ENCODE data around the gene COLGALT1.

COLGALT1 gene

GRCh38 chr19:17616961-17617806, 61.7 kb downstream of the COLGALT1 start:
- H3K4me2 ChIP-seq (ENCODE audit: low read depth, low read length, poor library complexity, severe bottlenecking): no peak overlapping the region

GRCh38 chr19:17617807-17618192, 62.4 kb downstream of the COLGALT1 start:
- no peaks in the 10 kb centered on the region for H3K9me2 ChIP-seq (replicated peaks; ENCODE audit: insufficient read depth, low read length)
- H3K79me2 ChIP-seq (ENCODE audit: insufficient read depth, low read length): no peaks in the 10 kb centered on the region
- no peak overlapping the region for H3K9ac ChIP-seq (ENCODE audit: low read length)
- no peaks in the 10 kb centered on the region for H3K36me3 ChIP-seq (ENCODE audit: low read length)
- no peaks in the 10 kb centered on the region for H3F3A ChIP-seq (ENCODE audit: insufficient read depth)
- H4K20me1 ChIP-seq (ENCODE audit: low read depth, low read length): no peaks in the 10 kb centered on the region
- H3K27me3 ChIP-seq (ENCODE audit: low read length): no peaks in the 10 kb centered on the region
- no peak overlapping the region for H3K27ac ChIP-seq (ENCODE audit: low read depth, low read length)
- TF ChIP-seq, protein P1, sequence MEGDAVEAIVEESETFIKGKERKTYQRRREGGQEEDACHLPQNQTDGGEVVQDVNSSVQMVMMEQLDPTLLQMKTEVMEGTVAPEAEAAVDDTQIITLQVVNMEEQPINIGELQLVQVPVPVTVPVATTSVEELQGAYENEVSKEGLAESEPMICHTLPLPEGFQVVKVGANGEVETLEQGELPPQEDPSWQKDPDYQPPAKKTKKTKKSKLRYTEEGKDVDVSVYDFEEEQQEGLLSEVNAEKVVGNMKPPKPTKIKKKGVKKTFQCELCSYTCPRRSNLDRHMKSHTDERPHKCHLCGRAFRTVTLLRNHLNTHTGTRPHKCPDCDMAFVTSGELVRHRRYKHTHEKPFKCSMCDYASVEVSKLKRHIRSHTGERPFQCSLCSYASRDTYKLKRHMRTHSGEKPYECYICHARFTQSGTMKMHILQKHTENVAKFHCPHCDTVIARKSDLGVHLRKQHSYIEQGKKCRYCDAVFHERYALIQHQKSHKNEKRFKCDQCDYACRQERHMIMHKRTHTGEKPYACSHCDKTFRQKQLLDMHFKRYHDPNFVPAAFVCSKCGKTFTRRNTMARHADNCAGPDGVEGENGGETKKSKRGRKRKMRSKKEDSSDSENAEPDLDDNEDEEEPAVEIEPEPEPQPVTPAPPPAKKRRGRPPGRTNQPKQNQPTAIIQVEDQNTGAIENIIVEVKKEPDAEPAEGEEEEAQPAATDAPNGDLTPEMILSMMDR (IDR thresholded peaks at IDR 0.05; ENCODE audit: insufficient read depth, low read length, poor library complexity, severe bottlenecking): no peak
- TF ChIP-seq EZH2phosphoT487 (conservative IDR thresholded peaks at IDR 0.05; ENCODE audit: low read length): no peak
- no peak overlapping the region for H2AFZ ChIP-seq (ENCODE audit: low read depth, low read length, severe bottlenecking)
- no peaks in the 10 kb centered on the region for H3K9me3 ChIP-seq (ENCODE audit: insufficient read depth, low read length)
- H3K4me2 ChIP-seq (ENCODE audit: low read depth, low read length, poor library complexity, severe bottlenecking): no peak overlapping the region
- H3K4me3 ChIP-seq (ENCODE audit: insufficient read depth, low read length, poor library complexity, severe bottlenecking): no peak overlapping the region

More at GRCh38 chr19:17616961-17617806, 61.7 kb downstream of the COLGALT1 start:
- H3K9ac ChIP-seq (ENCODE audit: low read length): no peak overlapping the region
- no peaks in the 10 kb centered on the region for H3K79me2 ChIP-seq (ENCODE audit: insufficient read depth, low read length)
- H3K4me3 ChIP-seq (ENCODE audit: insufficient read depth, low read length, poor library complexity, severe bottlenecking): no peak overlapping the region
- H3K9me3 ChIP-seq (ENCODE audit: insufficient read depth, low read length): no peaks in the 10 kb centered on the region
- H3K36me3 ChIP-seq (ENCODE audit: low read length): no peaks in the 10 kb centered on the region
- no peaks in the 10 kb centered on the region for H3K27me3 ChIP-seq (ENCODE audit: low read length)
- H4K20me1 ChIP-seq (ENCODE audit: low read depth, low read length): no peaks in the 10 kb centered on the region
- no peak overlapping the region for H3K27ac ChIP-seq (ENCODE audit: low read depth, low read length)
- TF ChIP-seq, protein P1 (IDR thresholded peaks at IDR 0.05; ENCODE audit: insufficient read depth, low read length, poor library complexity, severe bottlenecking): no peak
- TF ChIP-seq EZH2phosphoT487 (conservative IDR thresholded peaks at IDR 0.05; ENCODE audit: low read length): no peak
- H3F3A ChIP-seq (ENCODE audit: insufficient read depth): no peaks in the 10 kb centered on the region
- H2AFZ ChIP-seq (ENCODE audit: low read depth, low read length, severe bottlenecking): no peak overlapping the region
- no peaks in the 10 kb centered on the region for H3K9me2 ChIP-seq (replicated peaks; ENCODE audit: insufficient read depth, low read length)

DNA sequence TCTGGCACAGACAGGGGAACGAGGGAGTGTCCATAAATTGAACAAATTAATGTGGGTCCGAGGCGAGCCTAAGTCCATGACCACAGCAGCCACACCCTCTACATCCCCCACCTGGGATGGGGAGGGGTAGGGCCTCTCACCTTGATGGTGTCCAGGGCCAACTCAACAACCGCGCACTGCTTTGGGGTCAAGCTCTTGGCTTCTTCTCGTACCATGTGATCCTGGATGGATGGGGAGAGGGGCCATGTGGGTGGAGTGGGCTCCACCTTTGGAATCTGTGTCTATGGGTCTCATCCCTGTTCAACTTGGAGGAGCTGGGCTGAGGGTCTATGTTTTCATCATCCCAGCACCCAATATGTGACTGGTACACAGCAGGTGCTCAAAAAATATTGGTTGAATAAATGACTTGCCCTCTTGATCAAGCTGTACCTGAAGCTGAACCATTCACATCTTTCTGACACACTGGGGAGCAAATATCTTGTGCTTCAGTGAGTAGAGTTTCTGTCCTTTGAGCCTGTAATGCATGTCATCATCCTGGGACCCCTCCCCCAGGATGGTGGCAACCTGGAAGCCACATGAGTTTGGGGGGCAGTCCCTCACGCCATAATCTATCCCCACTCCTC, 62.9 kb downstream of the COLGALT1 start:
- Histone ChIP-seq H4K20me1 (ENCODE audit: low read depth, low read length) (no peaks in the 10 kb centered on the region), H3F3A (ENCODE audit: insufficient read depth) (no peaks in the 10 kb centered on the region), H3K4me3 (ENCODE audit: insufficient read depth, low read length, poor library complexity, severe bottlenecking) (no peak overlapping the region), H3K27me3 (ENCODE audit: low read length) (no peaks in the 10 kb centered on the region), H2AFZ (ENCODE audit: low read depth, low read length, severe bottlenecking) (no peak overlapping the region), H3K4me2 (ENCODE audit: low read depth, low read length, poor library complexity, severe bottlenecking) (no peak overlapping the region), H3K79me2 (ENCODE audit: insufficient read depth, low read length) (no peaks in the 10 kb centered on the region), H3K9me2 (replicated peaks; ENCODE audit: insufficient read depth, low read length) (no peaks in the 10 kb centered on the region), H3K36me3 (ENCODE audit: low read length) (no peaks in the 10 kb centered on the region), H3K27ac (ENCODE audit: low read depth, low read length) (no peak overlapping the region), H3K9ac (ENCODE audit: low read length) (no peak overlapping the region), H3K9me3 (ENCODE audit: insufficient read depth, low read length) (no peaks in the 10 kb centered on the region)
- TF ChIP-seq, protein P1 (IDR thresholded peaks at IDR 0.05; ENCODE audit: insufficient read depth, low read length, poor library complexity, severe bottlenecking): no peak
- no peak for TF ChIP-seq EZH2phosphoT487 (conservative IDR thresholded peaks at IDR 0.05; ENCODE audit: low read length)

All from SU-DHL-6 (cell line).